Peyer's patch (tissue), 4 donors: ENCODE data around the gene TOB1.

Source experiments
- POLR2A ChIP-seq, 2 donors: fragments of 450-650 bp; IDR thresholded peaks; one replicate each; pipeline ENCODE4 v1.5.1; 2017; ENCODE audit warnings: antibody characterized with exemption in 2 of 2, mild to moderate bottlenecking in 2 of 2, moderate library complexity in 2 of 2
- TF ChIP-seq, protein P1 (sequence below), 6 experiments: fragments of 450-650 bp in 4 of 6; fragments of 200-600 bp in 2 of 6; sonication (generic) in 1 of 6; IDR thresholded peaks; one replicate each; pipeline ENCODE4 v1.5.1; 2017 to 2019; ENCODE audit warnings: antibody characterized with exemption in 6 of 6, mild to moderate bottlenecking in 3 of 6, moderate library complexity in 1 of 6

DNA sequence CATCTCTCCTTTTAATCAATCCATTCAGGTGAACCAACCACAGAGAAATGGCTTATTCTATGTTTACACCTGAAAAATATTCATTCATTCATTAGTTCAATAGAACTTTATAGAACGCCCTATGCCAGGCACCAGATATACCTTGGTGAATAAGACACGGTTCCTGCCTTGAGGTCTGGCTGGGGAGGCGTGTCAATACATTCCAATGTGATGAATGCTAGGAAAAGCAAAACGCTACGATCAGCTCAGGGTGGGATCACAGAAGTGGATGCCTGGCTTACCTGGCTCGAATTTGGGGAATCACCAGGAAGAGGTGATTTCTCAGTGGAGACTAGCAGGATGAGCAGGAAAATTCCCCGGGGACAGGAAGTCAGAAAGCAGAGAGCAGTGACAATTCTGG, 48.3 kb downstream of the TOB1 start:
- TF ChIP-seq, protein P1, sequence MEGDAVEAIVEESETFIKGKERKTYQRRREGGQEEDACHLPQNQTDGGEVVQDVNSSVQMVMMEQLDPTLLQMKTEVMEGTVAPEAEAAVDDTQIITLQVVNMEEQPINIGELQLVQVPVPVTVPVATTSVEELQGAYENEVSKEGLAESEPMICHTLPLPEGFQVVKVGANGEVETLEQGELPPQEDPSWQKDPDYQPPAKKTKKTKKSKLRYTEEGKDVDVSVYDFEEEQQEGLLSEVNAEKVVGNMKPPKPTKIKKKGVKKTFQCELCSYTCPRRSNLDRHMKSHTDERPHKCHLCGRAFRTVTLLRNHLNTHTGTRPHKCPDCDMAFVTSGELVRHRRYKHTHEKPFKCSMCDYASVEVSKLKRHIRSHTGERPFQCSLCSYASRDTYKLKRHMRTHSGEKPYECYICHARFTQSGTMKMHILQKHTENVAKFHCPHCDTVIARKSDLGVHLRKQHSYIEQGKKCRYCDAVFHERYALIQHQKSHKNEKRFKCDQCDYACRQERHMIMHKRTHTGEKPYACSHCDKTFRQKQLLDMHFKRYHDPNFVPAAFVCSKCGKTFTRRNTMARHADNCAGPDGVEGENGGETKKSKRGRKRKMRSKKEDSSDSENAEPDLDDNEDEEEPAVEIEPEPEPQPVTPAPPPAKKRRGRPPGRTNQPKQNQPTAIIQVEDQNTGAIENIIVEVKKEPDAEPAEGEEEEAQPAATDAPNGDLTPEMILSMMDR (IDR thresholded peaks at IDR 0.05): no peak
- no peak for TF ChIP-seq POLR2A (IDR thresholded peaks at IDR 0.05)
